ENCODE measurements around the gene PGP. TPM values are rescaled to one million over a fixed set of nuclear protein-coding genes. Genes with fewer than 3 reads are reported as not detected.

Gene PGP
- total and polyA plus RNA-seq, 5 donors from 2014 or later, result 6.1 to 14.2 (median 10.1) TPM

DNA sequence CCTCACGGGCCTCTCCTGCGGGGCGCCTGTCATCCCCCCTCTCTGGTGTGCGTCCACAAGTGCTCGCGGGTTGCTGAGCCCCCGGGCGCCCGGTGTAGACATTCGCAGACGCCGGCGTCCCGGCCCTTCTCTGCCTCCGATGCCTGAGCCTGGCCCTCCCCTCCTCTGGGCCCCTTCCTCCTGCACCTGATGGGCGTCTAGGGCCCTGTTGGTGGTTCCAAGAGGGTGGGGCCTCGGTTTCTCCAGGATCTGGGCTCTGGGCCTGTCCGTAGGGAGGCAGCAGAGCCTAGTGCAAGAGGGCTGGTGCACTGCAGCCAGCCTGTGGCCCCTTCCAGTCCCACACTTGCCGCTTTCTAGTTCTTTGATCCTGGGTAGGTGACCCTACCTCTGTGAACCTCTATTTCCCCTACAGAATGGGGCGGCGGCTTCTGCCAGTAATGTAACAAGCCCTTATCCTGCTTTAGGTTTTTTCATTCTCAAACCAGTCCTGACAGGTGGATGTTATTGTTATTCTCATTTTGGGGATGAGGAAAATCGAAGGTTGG is 9.4 kb upstream of the PGP start:
- Histone ChIP-seq H3K4me1 (ENCODE audit: control insufficient read depth, insufficient read depth, low read length, poor library complexity, severe bottlenecking) (peaks cover 22% of the 10 kb centered on the region), H3K27me3 (ENCODE audit: control insufficient read depth, insufficient read depth, low read length) (no peaks in the 10 kb centered on the region), H3K27ac (ENCODE audit: insufficient read depth, low read length, poor library complexity, severe bottlenecking) (peak overlapping the region; percentile 72), H3K4me3 (ENCODE audit: low read depth, low read length) (peak overlapping the region; percentile 74), H3K36me3 (ENCODE audit: control insufficient read depth, insufficient read depth, low read length) (peaks cover 22% of the 10 kb centered on the region), H3K9me3 (ENCODE audit: control insufficient read depth in 2 of 2, low read length in 2 of 2) (no peaks in the 10 kb centered on the region)
- Mint-ChIP-seq H3K27ac (peak overlapping the region; percentile 26 to 82 (median 69)), H3K27me3 (no peaks in the 10 kb centered on the region), H3K4me3 (peak overlapping the region; percentile 82 to 98 (median 91)), H3K36me3 (peaks cover 4% of the 10 kb centered on the region), H3K4me1 (peaks cover 0 to 34% (median 6%) of the 10 kb centered on the region in 4 donors), H3K9me3 (peaks cover 0 to 2% (median 0%) of the 10 kb centered on the region in 7 donors)
- peak in 1 of 3 donors; percentile 42 for DNase-seq
- ATAC-seq (ENCODE audit: low read depth in 2 of 2), result peak in 1 of 2 donors; percentile 2

DNA sequence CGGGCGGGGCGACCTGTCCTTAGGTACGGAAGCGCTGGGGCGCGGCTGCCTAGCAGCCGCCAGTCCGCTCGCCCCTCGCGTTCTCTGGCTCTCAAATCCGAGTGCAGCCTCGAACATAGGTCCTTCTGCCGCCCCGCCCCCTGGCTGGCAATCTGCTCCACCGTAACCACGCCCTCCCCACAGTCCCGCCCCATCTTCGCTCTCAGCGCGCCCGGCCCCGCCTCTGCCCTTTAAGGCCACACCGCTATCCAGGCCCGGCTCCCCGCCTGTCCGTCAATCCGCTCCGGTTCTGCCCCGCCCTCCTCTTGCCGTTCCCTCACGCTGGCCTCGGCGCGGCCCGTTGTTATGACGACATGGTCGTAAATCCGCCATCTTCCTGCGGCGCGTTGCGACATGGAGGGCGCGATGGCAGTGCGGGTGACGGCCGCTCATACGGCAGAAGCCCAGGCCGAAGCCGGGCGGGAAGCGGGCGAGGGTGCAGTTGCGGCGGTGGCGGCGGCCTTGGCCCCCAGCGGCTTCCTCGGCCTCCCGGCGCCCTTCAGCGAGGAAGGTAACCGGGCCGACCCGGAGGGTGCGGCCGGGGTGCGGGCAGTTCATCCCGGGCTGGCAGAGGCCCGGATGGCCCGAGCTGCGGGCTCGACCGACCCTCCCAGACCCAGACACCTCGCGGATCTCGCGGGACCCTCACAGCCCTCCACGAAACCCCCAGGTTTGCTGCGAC is 8.7 kb upstream of the PGP start, which contains the start of gene E4F1:
Gene E4F1, plus strand, starts transcription at position 371 of the 721 bp plus-strand sequence. Its CDS starts 23 bp downstream, at position 394.
- Histone ChIP-seq H3K36me3 (ENCODE audit: control insufficient read depth, insufficient read depth, low read length) (peaks cover 17% of the 10 kb centered on the region), H3K27me3 (ENCODE audit: control insufficient read depth, insufficient read depth, low read length) (no peaks in the 10 kb centered on the region), H3K4me3 (ENCODE audit: low read depth, low read length) (peak within 1 kb of the TSS; percentile 74), H3K4me1 (ENCODE audit: control insufficient read depth, insufficient read depth, low read length, poor library complexity, severe bottlenecking) (peaks cover 22% of the 10 kb centered on the region), H3K27ac (ENCODE audit: insufficient read depth, low read length, poor library complexity, severe bottlenecking) (peak within 1 kb of the TSS; percentile 72), H3K9me3 (ENCODE audit: control insufficient read depth in 2 of 2, low read length in 2 of 2) (no peaks in the 10 kb centered on the region)
- DNase-seq (peak; percentile 98 to 100 (median 98)), ATAC-seq (ENCODE audit: low read depth in 2 of 2) (peak; percentile 98)
- H3K27ac Mint-ChIP-seq, result peak within 1 kb of the TSS; percentile 75 to 93 (median 82)
- H3K4me1 Mint-ChIP-seq, result peaks cover 0 to 34% (median 6%) of the 10 kb centered on the region in 4 donors
- peaks cover 0 to 2% (median 0%) of the 10 kb centered on the region in 7 donors for H3K9me3 Mint-ChIP-seq
- no peaks in the 10 kb centered on the region for H3K27me3 Mint-ChIP-seq
- H3K4me3 Mint-ChIP-seq, result peak within 1 kb of the TSS; percentile 89 to 98 (median 91)
- H3K36me3 Mint-ChIP-seq, result peaks cover 4% of the 10 kb centered on the region

DNA sequence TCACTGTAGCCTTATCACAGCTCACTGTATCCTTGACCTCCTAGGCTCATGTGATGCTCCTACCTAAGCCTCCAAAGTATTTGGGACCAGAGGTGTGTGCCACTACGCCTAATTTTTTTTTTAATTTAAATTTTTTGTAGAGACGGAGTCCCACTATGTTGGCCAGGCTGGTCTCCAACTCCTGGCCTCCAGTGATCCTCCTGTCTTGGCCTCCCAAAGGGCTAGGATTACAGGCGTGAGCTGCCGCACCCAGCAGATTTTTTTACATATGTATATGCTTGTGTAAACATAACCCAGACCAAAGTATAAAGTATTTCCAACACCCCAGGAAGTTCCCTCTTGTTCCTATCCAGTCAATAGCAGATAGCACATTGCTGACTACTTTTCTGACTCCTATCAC is 1.7 kb upstream of the PGP start:
- no peaks in the 10 kb centered on the region for H3K9me3 Mint-ChIP-seq
- H3K27me3 ChIP-seq (ENCODE audit: control insufficient read depth, insufficient read depth, low read length), result no peaks in the 10 kb centered on the region
- H3K27ac ChIP-seq (ENCODE audit: insufficient read depth, low read length, poor library complexity, severe bottlenecking), result no peak overlapping the region
- peak overlapping the region in 1 of 3 donors; percentile 44 for H3K27ac Mint-ChIP-seq
- no peak for ATAC-seq (ENCODE audit: low read depth in 2 of 2)
- no peaks in the 10 kb centered on the region for H3K36me3 ChIP-seq (ENCODE audit: control insufficient read depth, insufficient read depth, low read length)
- H3K27me3 Mint-ChIP-seq, result no peaks in the 10 kb centered on the region
- H3K9me3 ChIP-seq (ENCODE audit: control insufficient read depth in 2 of 2, low read length in 2 of 2), result no peaks in the 10 kb centered on the region
- H3K4me3 ChIP-seq (ENCODE audit: low read depth, low read length), result no peak overlapping the region
- no peaks in the 10 kb centered on the region for H3K36me3 Mint-ChIP-seq
- peaks cover 18% of the 10 kb centered on the region for H3K4me1 ChIP-seq (ENCODE audit: control insufficient read depth, insufficient read depth, low read length, poor library complexity, severe bottlenecking)
- no peak for DNase-seq
- H3K4me3 Mint-ChIP-seq, result peak overlapping the region; percentile 31 to 88 (median 78)
- peaks cover 0 to 20% (median 9%) of the 10 kb centered on the region in 4 donors for H3K4me1 Mint-ChIP-seq

DNA sequence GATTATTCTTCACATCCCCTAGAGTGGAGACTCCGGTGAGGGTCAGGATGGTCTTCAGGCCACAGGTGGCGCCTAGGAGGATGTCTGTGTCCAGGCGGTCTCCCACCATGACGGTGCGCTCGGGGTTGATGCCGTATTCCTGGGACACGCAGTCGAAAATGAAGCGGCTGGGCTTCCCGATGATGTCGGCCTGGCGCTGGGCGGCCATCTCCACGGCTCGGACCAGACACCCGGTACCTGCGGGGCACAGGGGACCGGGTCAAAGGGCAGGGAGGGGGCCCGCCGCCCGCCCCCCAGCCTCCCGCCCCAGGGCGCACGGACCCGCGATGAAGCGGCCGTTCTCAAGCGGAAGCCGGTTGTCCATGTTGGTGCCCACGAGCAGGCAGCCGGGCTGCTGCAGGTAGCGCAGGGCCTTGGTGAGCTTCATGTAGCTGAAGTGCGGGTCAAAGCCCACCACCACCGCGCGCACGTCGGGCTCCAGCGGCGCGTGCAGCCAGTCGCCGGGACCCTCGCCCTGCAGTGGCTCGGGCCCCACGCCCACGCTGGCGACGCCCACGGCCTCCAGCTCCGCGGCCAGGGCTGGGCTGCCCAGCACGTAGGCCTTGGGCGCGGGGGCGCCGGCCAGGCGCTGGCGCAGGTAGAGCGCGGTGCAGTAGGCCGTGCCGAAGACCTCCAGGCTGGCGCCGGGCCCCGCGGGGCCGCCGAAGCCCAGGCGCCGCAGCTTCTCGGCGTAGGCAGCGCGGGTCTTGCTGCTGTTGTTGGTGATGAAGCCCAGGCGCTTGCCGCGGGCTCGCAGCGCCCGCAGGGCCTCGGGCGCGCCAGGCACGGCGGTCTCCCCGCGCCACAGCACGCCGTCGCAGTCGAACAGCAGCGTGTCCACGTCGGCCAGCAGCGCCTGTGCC is 572 bp downstream of the PGP start:
- Mint-ChIP-seq H3K27me3 (no peaks in the 10 kb centered on the region), H3K4me1 (peaks cover 0 to 20% (median 9%) of the 10 kb centered on the region in 4 donors), H3K27ac (peak overlapping the region in 1 of 3 donors; percentile 9), H3K4me3 (peak overlapping the region; percentile 83 to 89 (median 86)), H3K36me3 (no peaks in the 10 kb centered on the region), H3K9me3 (no peaks in the 10 kb centered on the region)
- peaks cover 18% of the 10 kb centered on the region for H3K4me1 ChIP-seq (ENCODE audit: control insufficient read depth, insufficient read depth, low read length, poor library complexity, severe bottlenecking)
- H3K4me3 ChIP-seq (ENCODE audit: low read depth, low read length), result peak overlapping the region; percentile 56
- no peaks in the 10 kb centered on the region for H3K9me3 ChIP-seq (ENCODE audit: control insufficient read depth in 2 of 2, low read length in 2 of 2)
- H3K27ac ChIP-seq (ENCODE audit: insufficient read depth, low read length, poor library complexity, severe bottlenecking), result peak overlapping the region; percentile 41
- H3K36me3 ChIP-seq (ENCODE audit: control insufficient read depth, insufficient read depth, low read length), result peaks cover 1% of the 10 kb centered on the region
- ATAC-seq (ENCODE audit: low read depth in 2 of 2), result no peak
- no peaks in the 10 kb centered on the region for H3K27me3 ChIP-seq (ENCODE audit: control insufficient read depth, insufficient read depth, low read length)
- DNase-seq, result peak in 1 of 3 donors; percentile 28

DNA sequence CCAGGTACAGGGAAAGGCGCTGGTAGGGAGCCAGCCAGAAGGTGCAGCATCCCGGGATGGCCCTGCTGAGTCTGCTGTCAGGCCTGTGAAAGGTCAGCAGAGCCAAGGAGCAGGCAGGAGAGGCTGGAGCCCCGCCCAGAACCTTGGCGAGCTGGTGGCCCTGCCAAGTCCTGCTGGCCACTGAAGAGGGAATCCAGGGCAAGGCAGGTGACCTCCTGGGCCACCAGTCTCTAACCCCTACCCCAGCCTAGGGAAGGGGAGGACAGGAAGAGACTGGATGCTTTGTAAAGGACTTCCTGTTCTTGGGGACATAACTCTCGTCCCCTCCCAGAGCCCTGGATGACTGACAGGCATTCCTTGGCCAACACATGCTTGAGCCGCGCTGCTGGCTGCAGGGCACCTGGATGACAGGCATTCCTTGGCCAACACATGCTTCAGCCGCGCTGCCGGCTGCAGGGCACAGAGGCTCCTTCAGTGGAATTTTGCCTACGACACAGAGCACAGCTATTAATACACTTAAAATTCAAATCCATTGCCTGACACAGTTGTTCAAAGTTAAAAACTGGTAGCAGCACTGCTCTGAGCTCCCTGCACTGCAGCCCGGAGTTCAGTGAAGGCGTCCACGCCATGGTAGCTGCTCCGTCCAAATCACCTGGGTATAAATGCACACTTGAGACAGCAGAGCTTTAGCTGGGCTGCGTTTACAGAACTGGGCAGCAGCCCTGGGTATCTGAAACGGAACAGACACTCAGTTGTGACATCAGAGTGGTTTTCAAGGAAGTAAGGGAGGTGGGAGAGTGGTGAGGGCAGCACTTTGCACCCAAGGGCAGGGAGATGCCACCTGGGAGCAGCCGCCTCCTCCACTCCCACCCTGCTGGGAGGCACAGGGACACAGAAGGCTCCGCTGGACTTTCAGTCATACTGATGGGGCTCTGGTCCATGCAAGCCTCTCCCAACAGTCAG is 2.0 kb downstream of the PGP start:
- H3K27me3 Mint-ChIP-seq, result no peaks in the 10 kb centered on the region
- H3K9me3 Mint-ChIP-seq, result peaks cover 0 to 1% (median 0%) of the 10 kb centered on the region in 7 donors
- Histone ChIP-seq H3K4me3 (ENCODE audit: low read depth, low read length) (no peak overlapping the region), H3K27me3 (ENCODE audit: control insufficient read depth, insufficient read depth, low read length) (no peaks in the 10 kb centered on the region), H3K9me3 (ENCODE audit: control insufficient read depth in 2 of 2, low read length in 2 of 2) (no peaks in the 10 kb centered on the region), H3K27ac (ENCODE audit: insufficient read depth, low read length, poor library complexity, severe bottlenecking) (no peak overlapping the region), H3K36me3 (ENCODE audit: control insufficient read depth, insufficient read depth, low read length) (peaks cover 8% of the 10 kb centered on the region), H3K4me1 (ENCODE audit: control insufficient read depth, insufficient read depth, low read length, poor library complexity, severe bottlenecking) (peaks cover 18% of the 10 kb centered on the region)
- no peak for DNase-seq
- peak overlapping the region in 1 of 3 donors; percentile 29 for H3K27ac Mint-ChIP-seq
- H3K4me3 Mint-ChIP-seq, result peak overlapping the region; percentile 83 to 89 (median 86)
- peaks cover 0 to 23% (median 9%) of the 10 kb centered on the region in 4 donors for H3K4me1 Mint-ChIP-seq
- no peak for ATAC-seq (ENCODE audit: low read depth in 2 of 2)
- no peaks in the 10 kb centered on the region for H3K36me3 Mint-ChIP-seq

DNA sequence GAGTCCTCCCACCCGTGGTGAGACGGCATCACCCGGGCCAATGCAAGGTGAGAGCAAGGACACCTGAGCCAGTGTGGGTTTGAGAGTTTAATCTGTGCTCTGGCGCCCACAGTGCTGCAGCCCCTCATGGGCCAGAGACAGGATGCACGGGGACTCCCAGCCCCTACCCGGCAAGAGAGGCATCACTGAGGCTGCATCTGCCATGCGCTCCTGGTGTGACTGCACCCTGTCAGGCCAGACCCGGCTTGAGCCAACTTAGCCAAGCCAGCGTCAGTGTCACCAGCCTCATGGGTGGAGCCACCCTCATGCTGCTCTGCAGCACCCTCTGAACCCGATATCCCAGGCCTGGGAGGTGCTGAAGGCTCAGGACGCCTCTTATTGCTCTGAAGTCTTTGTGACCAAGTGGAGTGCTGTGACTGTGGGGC is 2.7 kb downstream of the PGP start:
- DNase-seq (no peak), ATAC-seq (ENCODE audit: low read depth in 2 of 2) (no peak)
- Mint-ChIP-seq H3K27ac (no peak overlapping the region), H3K36me3 (no peaks in the 10 kb centered on the region), H3K4me1 (peaks cover 0 to 28% (median 9%) of the 10 kb centered on the region in 4 donors), H3K9me3 (peaks cover 0 to 1% (median 0%) of the 10 kb centered on the region in 7 donors), H3K4me3 (peak overlapping the region in 3 of 4 donors; percentile 33 to 89 (median 71)), H3K27me3 (no peaks in the 10 kb centered on the region)
- Histone ChIP-seq H3K4me1 (ENCODE audit: control insufficient read depth, insufficient read depth, low read length, poor library complexity, severe bottlenecking) (peaks cover 18% of the 10 kb centered on the region), H3K4me3 (ENCODE audit: low read depth, low read length) (no peak overlapping the region), H3K9me3 (ENCODE audit: control insufficient read depth in 2 of 2, low read length in 2 of 2) (no peaks in the 10 kb centered on the region), H3K27me3 (ENCODE audit: control insufficient read depth, insufficient read depth, low read length) (no peaks in the 10 kb centered on the region), H3K27ac (ENCODE audit: insufficient read depth, low read length, poor library complexity, severe bottlenecking) (no peak overlapping the region), H3K36me3 (ENCODE audit: control insufficient read depth, insufficient read depth, low read length) (peaks cover 9% of the 10 kb centered on the region)
